ENCODE measurements around the gene OSBPL8. TPM values are rescaled to one million over a fixed set of nuclear protein-coding genes. Genes with fewer than 3 reads are reported as not detected.

Gene OSBPL8
- total RNA-seq, 2 donors from 2014 or later: 23.1 to 41.2 TPM

- TF ChIP-seq POLR2A (IDR thresholded peaks at IDR 0.05): no peak
- TF ChIP-seq, protein P1, sequence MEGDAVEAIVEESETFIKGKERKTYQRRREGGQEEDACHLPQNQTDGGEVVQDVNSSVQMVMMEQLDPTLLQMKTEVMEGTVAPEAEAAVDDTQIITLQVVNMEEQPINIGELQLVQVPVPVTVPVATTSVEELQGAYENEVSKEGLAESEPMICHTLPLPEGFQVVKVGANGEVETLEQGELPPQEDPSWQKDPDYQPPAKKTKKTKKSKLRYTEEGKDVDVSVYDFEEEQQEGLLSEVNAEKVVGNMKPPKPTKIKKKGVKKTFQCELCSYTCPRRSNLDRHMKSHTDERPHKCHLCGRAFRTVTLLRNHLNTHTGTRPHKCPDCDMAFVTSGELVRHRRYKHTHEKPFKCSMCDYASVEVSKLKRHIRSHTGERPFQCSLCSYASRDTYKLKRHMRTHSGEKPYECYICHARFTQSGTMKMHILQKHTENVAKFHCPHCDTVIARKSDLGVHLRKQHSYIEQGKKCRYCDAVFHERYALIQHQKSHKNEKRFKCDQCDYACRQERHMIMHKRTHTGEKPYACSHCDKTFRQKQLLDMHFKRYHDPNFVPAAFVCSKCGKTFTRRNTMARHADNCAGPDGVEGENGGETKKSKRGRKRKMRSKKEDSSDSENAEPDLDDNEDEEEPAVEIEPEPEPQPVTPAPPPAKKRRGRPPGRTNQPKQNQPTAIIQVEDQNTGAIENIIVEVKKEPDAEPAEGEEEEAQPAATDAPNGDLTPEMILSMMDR (IDR thresholded peaks at IDR 0.05): no peak
- WGBS, 2 donors: 73 to 85% methylated on average over 4 of the region's 4 CpGs
- Histone ChIP-seq H3K4me3 (no peak overlapping the region), H3K27me3 (no peaks in the 10 kb centered on the region), H3K4me1 (peaks cover 48% of the 10 kb centered on the region), H3K27ac (no peak overlapping the region), H3K9me3 (no peaks in the 10 kb centered on the region), H3K36me3 (replicated peaks in 1 of 2; ENCODE audit: insufficient read depth in 1 of 2, low read depth in 2 of 2) (no peaks in the 10 kb centered on the region)
- intact Hi-C loops (cut with DNase I): no loop called here
- DNase-seq (no peak), ATAC-seq (no peak)
Observed at GRCh38 chr12:76549131-76549530, 10.4 kb downstream of the OSBPL8 start.

DNA sequence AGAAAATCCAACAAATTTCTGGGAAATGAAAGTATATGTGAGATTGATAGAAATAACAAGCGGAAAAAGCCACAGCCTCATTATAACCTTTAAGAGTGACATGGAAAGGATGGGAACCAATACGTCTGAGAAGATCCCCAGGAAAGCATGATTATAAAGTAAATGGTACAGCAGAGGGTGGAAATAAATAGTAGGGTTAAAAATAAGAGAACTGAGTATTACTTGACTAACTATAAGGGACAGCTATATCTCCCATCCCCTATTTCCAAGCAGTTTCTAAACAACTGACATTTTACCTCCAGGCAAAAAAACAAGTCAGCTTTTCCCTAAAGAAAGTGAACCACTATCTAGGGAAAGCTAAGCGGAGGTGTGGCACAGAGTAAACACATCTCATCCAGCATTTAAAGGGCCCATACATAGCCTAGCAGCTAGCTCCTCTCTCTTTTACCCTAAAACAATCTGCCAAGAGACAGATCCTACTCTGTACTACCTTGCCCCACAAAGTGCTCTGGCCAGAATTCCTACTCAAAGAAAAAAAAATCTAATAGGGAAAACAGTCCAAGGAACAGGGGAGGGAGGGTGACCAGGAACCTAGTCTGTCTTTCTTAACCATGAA is 11.2 kb downstream of the OSBPL8 start:
- intact Hi-C loops (cut with DNase I): no loop called here
- peaks cover 48% of the 10 kb centered on the region for H3K4me1 ChIP-seq
- no peaks in the 10 kb centered on the region for H3K9me3 ChIP-seq
- WGBS, 2 donors: 41 to 46% methylated on average over 3 of the region's 3 CpGs
- H3K4me3 ChIP-seq: no peak overlapping the region
- no peaks in the 10 kb centered on the region for H3K27me3 ChIP-seq
- no peak overlapping the region for H3K27ac ChIP-seq
- ATAC-seq (no peak), DNase-seq (peak in 1 of 4 donors; percentile 9)
- TF ChIP-seq, protein P1 (IDR thresholded peaks at IDR 0.05): no peak
- no peak for TF ChIP-seq POLR2A (IDR thresholded peaks at IDR 0.05)
- no peaks in the 10 kb centered on the region for H3K36me3 ChIP-seq (replicated peaks in 1 of 2; ENCODE audit: insufficient read depth in 1 of 2, low read depth in 2 of 2)

DNA sequence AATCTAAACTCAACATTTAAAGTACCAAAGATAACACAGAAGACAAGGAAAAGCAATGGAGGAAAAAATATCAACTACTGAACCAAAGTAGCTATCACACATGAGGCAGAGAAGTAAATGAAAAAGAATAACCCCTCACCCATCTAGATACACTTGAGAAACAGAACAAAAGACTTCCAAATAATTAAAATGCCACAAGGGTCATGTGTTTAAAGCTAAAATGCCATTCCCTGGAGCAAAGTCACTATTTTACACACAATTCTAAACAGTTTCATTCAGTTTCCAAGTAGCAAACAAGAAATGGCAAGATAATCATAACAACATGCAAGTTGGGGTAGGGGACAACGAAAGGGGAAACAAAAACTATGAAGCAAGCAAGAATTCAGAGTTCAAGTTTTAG is 12.0 kb downstream of the OSBPL8 start:
- H3K27me3 ChIP-seq: no peaks in the 10 kb centered on the region
- H3K4me1 ChIP-seq: peaks cover 48% of the 10 kb centered on the region
- H3K9me3 ChIP-seq: no peaks in the 10 kb centered on the region
- H3K27ac ChIP-seq: no peak overlapping the region
- intact Hi-C loops (cut with DNase I): no loop called here
- no peaks in the 10 kb centered on the region for H3K36me3 ChIP-seq (replicated peaks in 1 of 2; ENCODE audit: insufficient read depth in 1 of 2, low read depth in 2 of 2)
- no peak for DNase-seq
- TF ChIP-seq, protein P1 (IDR thresholded peaks at IDR 0.05): no peak
- TF ChIP-seq POLR2A (IDR thresholded peaks at IDR 0.05): no peak
- H3K4me3 ChIP-seq: no peak overlapping the region
- no peak for ATAC-seq
- WGBS, 2 donors: 67 to 76% methylated on average over 1 of the region's 1 CpG

GRCh38 chr12:76546889-76547288 is 12.7 kb downstream of the OSBPL8 start:
- Histone ChIP-seq H3K27me3 (no peaks in the 10 kb centered on the region), H3K27ac (no peak overlapping the region), H3K4me3 (no peak overlapping the region), H3K9me3 (no peaks in the 10 kb centered on the region), H3K36me3 (replicated peaks in 1 of 2; ENCODE audit: insufficient read depth in 1 of 2, low read depth in 2 of 2) (no peaks in the 10 kb centered on the region), H3K4me1 (peaks cover 46% of the 10 kb centered on the region)
- intact Hi-C loops (cut with DNase I): no loop called here
- TF ChIP-seq POLR2A (IDR thresholded peaks at IDR 0.05): no peak
- TF ChIP-seq, protein P1 (IDR thresholded peaks at IDR 0.05): no peak
- no peak for ATAC-seq
- no peak for DNase-seq
- WGBS, 2 donors: 71 to 73% methylated on average over 3 of the region's 3 CpGs

- Histone ChIP-seq H3K4me3 (no peak overlapping the region), H3K27ac (no peak overlapping the region), H3K36me3 (replicated peaks in 1 of 2; ENCODE audit: insufficient read depth in 1 of 2, low read depth in 2 of 2) (no peaks in the 10 kb centered on the region), H3K9me3 (no peaks in the 10 kb centered on the region), H3K4me1 (peaks cover 37% of the 10 kb centered on the region), H3K27me3 (no peaks in the 10 kb centered on the region)
- TF ChIP-seq, protein P1 (IDR thresholded peaks at IDR 0.05): no peak
- no peak for TF ChIP-seq POLR2A (IDR thresholded peaks at IDR 0.05)
- DNase-seq (no peak), ATAC-seq (no peak)
- intact Hi-C loops (cut with DNase I): no loop called here
- 58 to 71% methylated on average over 1 of the region's 1 CpG for WGBS, 2 donors
Observed at GRCh38 chr12:76545486-76545885, 14.1 kb downstream of the OSBPL8 start.

All from body of pancreas (tissue), 4 donors.